ENCODE measurements around the gene UNC13A.
"Not testable (repeated sequence)": the region's sequence is repeated elsewhere in the genome, so short reads cannot be mapped to it uniquely, and the experiment has no call there.

UNC13A gene

DNA sequence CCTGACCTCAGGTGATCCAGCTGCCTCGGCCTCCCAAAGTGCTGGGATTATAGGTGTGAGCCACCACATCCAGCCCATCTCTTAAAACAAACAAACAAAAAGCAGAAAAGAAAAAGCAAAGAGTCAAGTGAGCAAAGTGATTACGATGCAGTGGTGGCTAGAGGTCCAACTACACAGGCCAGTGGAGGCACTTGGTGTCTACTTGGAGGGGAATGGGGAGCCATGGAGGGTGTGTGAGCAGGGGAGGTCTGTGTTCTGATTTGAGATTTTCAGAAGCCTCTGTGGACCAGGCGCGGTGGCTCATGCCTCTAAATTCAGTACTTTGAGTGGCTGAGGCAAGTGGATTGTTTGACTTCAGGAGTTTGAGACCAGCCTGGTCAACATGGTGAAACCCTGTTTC, 126.1 kb downstream of the UNC13A start:
- DNase-seq: no peak

DNA sequence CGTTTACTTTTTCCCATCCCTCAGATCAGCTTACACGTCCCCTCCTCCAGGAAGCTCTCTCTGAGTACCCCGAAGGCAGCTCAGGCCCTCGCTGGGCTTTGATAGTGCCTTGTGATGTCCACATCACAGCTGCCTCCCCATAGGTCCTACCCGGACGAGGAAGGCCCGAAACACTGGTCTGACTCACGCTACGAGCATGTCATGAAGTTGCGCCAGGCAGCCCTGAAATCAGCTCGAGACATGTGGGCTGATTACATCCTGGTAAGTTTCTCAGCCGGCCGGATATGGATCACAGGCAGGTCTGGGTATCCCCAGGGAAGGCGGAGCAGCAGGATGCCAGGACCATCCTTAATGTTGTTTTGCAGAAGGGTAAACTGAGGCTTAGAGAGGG, 128.0 kb downstream of the UNC13A start:
- DNase-seq: no peak

GRCh38 chr19:17557466-17557865, 130.7 kb downstream of the UNC13A start:
- DNase-seq: no peak

DNA sequence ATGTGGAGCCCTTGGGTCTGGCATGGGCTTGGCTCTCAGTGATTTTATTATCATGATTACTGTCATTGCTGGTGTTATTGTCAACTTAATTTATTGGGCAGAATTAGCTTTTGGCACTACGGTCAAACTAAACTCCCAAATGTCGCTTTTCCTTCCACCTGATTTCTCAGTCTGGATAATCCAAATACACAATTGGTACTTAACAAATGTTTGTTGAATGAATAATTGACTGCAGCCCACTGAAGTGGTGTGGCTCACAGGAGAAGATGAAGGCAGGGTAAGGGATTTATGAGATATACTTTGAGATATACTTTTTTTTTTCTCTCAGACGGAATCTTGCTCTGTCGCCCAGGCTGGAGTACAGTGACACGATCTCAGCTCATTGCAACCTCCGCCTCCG, 131.2 kb downstream of the UNC13A start:
- DNase-seq: no peak

GRCh38 chr19:17555929-17556813, 132.0 kb downstream of the UNC13A start:
- peak in 2 of 5 experiments; percentile 18 to 29 for DNase-seq

DNA sequence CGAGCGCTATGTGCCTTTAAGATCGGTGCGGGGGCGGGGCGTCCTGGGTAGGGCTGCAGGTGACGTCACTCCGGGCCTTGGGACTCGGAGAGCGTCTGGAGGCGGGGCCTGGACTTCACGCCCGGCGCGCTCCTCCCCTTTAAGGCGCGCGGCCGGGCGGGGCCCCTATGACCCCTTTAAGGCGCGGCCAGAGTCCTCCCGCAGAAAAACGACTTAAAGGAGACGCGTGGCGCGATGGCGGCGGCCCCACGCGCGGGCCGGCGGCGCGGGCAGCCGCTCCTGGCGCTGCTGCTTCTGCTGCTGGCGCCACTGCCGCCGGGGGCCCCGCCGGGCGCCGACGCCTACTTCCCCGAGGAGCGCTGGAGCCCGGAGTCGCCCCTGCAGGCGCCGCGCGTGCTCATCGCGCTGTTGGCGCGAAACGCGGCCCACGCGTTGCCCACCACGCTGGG, 132.7 kb downstream of the UNC13A start, which contains the start of gene COLGALT1:
COLGALT1 (plus strand) TSS at position 170 of the 449 bp plus-strand sequence; CDS start at position 235, 65 bp downstream.
- DNase-seq: peak; percentile 90 to 99 (median 97)

GRCh38 chr19:17554968-17555479, 133.1 kb downstream of the UNC13A start:
- no peak for DNase-seq

DNA sequence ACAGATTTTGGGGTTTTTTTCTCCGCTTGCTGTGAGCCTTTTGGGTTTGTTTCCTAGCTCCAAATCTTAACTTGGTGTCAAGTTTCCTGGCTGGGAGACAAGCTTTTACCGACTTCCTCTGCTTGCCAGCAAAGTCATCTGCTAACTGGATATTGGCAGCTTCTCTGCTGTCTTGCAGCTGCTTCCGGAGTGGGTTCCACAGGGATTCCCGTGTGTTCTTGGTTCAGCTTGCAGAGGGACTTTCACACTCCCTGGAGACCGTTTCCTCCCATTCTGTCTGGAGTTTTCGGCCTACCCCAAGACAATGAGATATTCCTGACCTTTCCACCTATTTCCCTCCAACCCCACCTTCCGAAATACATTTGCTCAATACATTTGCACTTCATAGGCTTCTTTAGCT, 134.9 kb downstream of the UNC13A start:
- DNase-seq: no peak

DNA sequence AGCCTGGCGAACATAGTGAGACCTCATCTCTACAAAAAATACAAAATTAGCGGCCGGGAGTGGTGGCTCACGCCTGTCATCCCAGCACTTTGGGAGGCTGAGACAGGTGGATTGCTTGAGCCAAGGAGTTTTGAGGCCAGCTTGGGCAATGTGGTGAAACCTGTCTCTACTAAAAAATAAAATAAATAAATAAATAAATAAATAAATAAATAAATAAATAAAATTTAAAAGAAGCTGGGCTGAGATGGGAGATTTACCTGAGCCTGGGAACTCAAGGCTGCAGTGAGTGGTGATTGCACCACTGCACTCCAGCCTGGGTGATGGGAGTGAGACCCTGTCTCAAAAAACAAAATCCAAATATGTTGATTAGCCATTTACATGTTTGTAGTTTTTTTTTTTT, 135.4 kb downstream of the UNC13A start:
- DNase-seq: not testable (repeated sequence)

All from T-helper 2 cell (primary cell).